ENCODE results near the gene XK.

GRCh38 chrX:37684426-37684825, 1.2 kb upstream of the XK start:
- TF ChIP-seq CTCF (IDR thresholded peaks at IDR 0.05), result no peak
- TF ChIP-seq EZH2 (IDR thresholded peaks at IDR 0.05; ENCODE audit: borderline replicate concordance, insufficient read depth, low read depth, low read length, poor library complexity, severe bottlenecking), result no peak
